Keratinocyte (primary cell): ENCODE measurements around the gene CFAP61.

Experiments used
- EZH2 ChIP-seq: IDR thresholded peaks from one replicate; pipeline ENCODE4 v1.6.1; 2012; ENCODE audit warnings: inconsistent platforms, mild to moderate bottlenecking, low read length, moderate library complexity
- TF ChIP-seq, protein P1 (sequence below), 3 experiments: IDR thresholded peaks in 1 of 3; conservative IDR thresholded peaks in 1 of 3; optimal IDR thresholded peaks in 1 of 3; 2 replicates in 2 of 3; 3 replicates in 1 of 3; pipeline versions ENCODE3 to v1.5.1; 2011; ENCODE audit warnings: low read length in 3 of 3, mild to moderate bottlenecking in 3 of 3, moderate library complexity in 2 of 3, control low read depth in 1 of 3, inconsistent platforms in 1 of 3; ENCODE audit not compliant: insufficient read depth in 2 of 3; ENCODE audit errors: extremely low read depth in 1 of 3

DNA sequence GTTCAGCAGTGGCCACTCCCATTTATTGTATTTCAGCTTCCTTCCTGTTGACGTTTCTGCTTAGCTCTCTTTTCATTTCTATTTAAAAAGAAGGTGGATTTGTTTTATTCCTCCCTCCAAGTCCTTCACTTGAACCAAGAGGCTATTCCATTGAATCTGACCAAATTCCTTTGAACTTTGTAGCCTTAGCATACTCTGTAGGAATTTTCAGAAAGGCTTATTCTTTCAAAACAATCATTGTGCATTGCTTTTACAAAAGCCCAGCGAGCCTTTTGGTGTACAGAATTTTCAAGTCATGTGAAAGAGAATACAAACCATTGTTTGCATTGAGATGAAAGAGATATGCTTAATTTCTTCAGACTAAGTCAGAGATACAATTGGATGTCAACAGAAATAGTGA is 164.6 kb downstream of the CFAP61 start:
- TF ChIP-seq, protein P1, sequence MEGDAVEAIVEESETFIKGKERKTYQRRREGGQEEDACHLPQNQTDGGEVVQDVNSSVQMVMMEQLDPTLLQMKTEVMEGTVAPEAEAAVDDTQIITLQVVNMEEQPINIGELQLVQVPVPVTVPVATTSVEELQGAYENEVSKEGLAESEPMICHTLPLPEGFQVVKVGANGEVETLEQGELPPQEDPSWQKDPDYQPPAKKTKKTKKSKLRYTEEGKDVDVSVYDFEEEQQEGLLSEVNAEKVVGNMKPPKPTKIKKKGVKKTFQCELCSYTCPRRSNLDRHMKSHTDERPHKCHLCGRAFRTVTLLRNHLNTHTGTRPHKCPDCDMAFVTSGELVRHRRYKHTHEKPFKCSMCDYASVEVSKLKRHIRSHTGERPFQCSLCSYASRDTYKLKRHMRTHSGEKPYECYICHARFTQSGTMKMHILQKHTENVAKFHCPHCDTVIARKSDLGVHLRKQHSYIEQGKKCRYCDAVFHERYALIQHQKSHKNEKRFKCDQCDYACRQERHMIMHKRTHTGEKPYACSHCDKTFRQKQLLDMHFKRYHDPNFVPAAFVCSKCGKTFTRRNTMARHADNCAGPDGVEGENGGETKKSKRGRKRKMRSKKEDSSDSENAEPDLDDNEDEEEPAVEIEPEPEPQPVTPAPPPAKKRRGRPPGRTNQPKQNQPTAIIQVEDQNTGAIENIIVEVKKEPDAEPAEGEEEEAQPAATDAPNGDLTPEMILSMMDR (optimal IDR thresholded peaks at IDR 0.05 in 1 of 3, IDR thresholded peaks at IDR 0.05 in 1 of 3, conservative IDR thresholded peaks at IDR 0.05 in 1 of 3; ENCODE audit: extremely low read depth in 1 of 3, insufficient read depth in 2 of 3, low read length in 3 of 3) = no peak
- no peak for TF ChIP-seq EZH2
